ENCODE data around the gene EDC3. TPM values are rescaled to one million over a fixed set of nuclear protein-coding genes. Genes with fewer than 3 reads are reported as not detected.

Gene EDC3
- polyA plus RNA-seq, 1 experiment: 44.2 TPM

GRCh38 chr15:74669627-74670026 is 26.2 kb downstream of the EDC3 start:
- no peak for DNase-seq (ENCODE audit: low read depth)
- ChIA-PET CTCF (no interaction called here), POLR2A (no interaction called here)
- no peaks in the 10 kb centered on the region for H3K27me3 ChIP-seq (ENCODE audit: control insufficient read depth, insufficient read depth, low read length)
- no peak overlapping the region for H3K4me3 ChIP-seq (ENCODE audit: low read depth, low read length)
- no peak for TF ChIP-seq CTCF (IDR thresholded peaks at IDR 0.05; ENCODE audit: insufficient read depth, low read depth, low read length)
- H3K36me3 ChIP-seq (ENCODE audit: control insufficient read depth, insufficient read depth, low read length): peaks cover 7% of the 10 kb centered on the region

- CTCF ChIA-PET: no interaction called here
- no peak for DNase-seq (ENCODE audit: low read depth)
- POLR2A ChIA-PET: no interaction called here
- H3K27me3 ChIP-seq (ENCODE audit: control insufficient read depth, insufficient read depth, low read length): no peaks in the 10 kb centered on the region
- no peak overlapping the region for H3K4me3 ChIP-seq (ENCODE audit: low read depth, low read length)
- peaks cover 5% of the 10 kb centered on the region for H3K36me3 ChIP-seq (ENCODE audit: control insufficient read depth, insufficient read depth, low read length)
- TF ChIP-seq CTCF (IDR thresholded peaks at IDR 0.05; ENCODE audit: insufficient read depth, low read depth, low read length): no peak
Measured at GRCh38 chr15:74667975-74668374, 27.8 kb downstream of the EDC3 start.

GRCh38 chr15:74664670-74665069 is 31.2 kb downstream of the EDC3 start:
- Histone ChIP-seq H3K4me3 (ENCODE audit: low read depth, low read length) (no peak overlapping the region), H3K36me3 (ENCODE audit: control insufficient read depth, insufficient read depth, low read length) (no peaks in the 10 kb centered on the region), H3K27me3 (ENCODE audit: control insufficient read depth, insufficient read depth, low read length) (no peaks in the 10 kb centered on the region)
- no peak for DNase-seq (ENCODE audit: low read depth)
- CTCF ChIA-PET: interaction anchor here (0.6 to 2.0 kb wide), 3 partner anchors 12 to 29 kb away, joined by 3 to 4 read pairs (median 3); no protein-coding TSS in a partner anchor
- POLR2A ChIA-PET: no interaction called here
- TF ChIP-seq CTCF (IDR thresholded peaks at IDR 0.05; ENCODE audit: insufficient read depth, low read depth, low read length): no peak

DNA sequence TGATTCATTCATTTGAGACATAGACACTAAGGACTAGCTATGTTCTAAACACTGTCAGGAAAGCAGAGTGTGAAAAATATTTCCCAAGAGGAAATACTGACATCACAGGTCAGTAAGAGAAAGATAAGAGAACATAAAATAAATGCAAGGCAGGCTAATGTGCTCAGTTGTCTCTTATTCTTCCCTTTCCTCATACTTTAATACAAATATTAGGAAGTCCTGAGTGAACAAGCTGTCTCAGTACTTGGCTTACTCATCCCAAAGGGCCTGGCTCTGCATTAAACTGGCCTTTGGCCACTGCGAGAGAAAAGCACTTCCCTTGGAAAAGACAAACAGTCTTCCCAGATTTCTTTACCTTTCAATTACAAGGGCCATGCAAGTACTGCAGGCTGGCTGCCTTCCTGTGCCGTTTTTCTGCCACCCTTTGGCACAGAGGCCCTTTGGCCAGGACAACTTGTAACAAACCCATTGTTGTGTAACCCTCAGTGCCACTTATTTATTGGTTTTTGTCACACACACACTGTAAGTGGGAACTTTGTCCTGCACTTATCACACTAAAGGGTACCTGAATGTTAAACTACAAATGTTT is 31.7 kb downstream of the EDC3 start:
- Histone ChIP-seq H3K27me3 (ENCODE audit: control insufficient read depth, insufficient read depth, low read length) (no peaks in the 10 kb centered on the region), H3K4me3 (ENCODE audit: low read depth, low read length) (no peak overlapping the region), H3K36me3 (ENCODE audit: control insufficient read depth, insufficient read depth, low read length) (no peaks in the 10 kb centered on the region)
- POLR2A ChIA-PET: no interaction called here
- CTCF ChIA-PET: interaction anchor here (0.8 to 2.0 kb wide), 3 partner anchors 11 to 104 kb away, joined by 3 to 4 read pairs (median 3); no protein-coding TSS in a partner anchor
- TF ChIP-seq CTCF (IDR thresholded peaks at IDR 0.05; ENCODE audit: insufficient read depth, low read depth, low read length): no peak
- no peak for DNase-seq (ENCODE audit: low read depth)

DNA sequence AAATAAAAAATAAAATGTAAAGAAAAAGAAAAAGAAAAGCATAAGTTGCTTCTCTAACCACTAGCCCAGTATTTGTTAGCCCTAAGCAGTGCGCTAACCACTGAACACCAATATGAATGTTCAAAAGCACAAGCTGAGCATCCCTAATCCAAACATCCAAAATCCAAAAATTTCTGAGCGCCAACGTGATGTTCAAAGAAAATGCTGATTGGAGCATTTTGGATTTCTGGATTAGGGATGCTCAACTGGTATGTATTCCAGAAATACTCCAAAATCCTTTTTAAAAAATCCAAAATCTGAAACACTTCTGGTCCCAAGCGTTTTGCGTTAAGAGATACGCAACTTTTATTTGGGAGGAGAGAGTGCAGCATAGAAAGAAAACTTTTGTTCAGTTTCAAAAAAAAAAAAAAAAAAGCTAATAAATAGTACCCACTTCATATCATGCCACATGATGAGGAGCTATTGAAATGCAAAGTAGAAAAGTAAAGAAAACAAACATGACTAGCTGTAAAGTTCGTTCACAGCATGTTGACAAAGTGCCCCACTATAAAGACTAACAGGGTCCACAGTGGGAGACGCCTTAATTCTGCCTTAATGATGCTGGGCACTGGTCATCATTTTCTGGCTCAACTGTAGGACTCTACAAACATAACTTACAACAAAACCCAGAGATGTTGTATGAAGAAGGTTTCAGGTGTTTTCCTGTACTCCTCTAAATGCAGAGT is 32.4 kb downstream of the EDC3 start:
- H3K4me3 ChIP-seq (ENCODE audit: low read depth, low read length): no peak overlapping the region
- TF ChIP-seq CTCF (IDR thresholded peaks at IDR 0.05; ENCODE audit: insufficient read depth, low read depth, low read length): no peak
- CTCF ChIA-PET: interaction anchor here (0.8 to 2.0 kb wide), 3 partner anchors 10 to 105 kb away, joined by 3 to 4 read pairs (median 3); no protein-coding TSS in a partner anchor

More for the DNA sequence above, 32.4 kb downstream of the EDC3 start:
- DNase-seq (ENCODE audit: low read depth): no peak
- POLR2A ChIA-PET: no interaction called here
- H3K27me3 ChIP-seq (ENCODE audit: control insufficient read depth, insufficient read depth, low read length): no peaks in the 10 kb centered on the region
- H3K36me3 ChIP-seq (ENCODE audit: control insufficient read depth, insufficient read depth, low read length): no peaks in the 10 kb centered on the region

Measured in BJ (cell line).